OCI-LY7 (cell line): Measurements from ENCODE around the gene H1-8.

ENCODE experiments used
- EZH2phosphoT487 ChIP-seq: fragments of 200-600 bp; sonication (generic); IDR thresholded peaks from 2 replicates; pipeline ENCODE4 v1.6.1; 2018; ENCODE audit warnings: low read depth, borderline replicate concordance, mild to moderate bottlenecking, mixed run types, antibody characterized with exemption, low read length, moderate library complexity, mixed read lengths
- TF ChIP-seq, protein P1 (sequence below): fragments of 200-600 bp; sonication (generic); conservative IDR thresholded peaks from 2 replicates; pipeline ENCODE4 v1.5.1; 2014; ENCODE audit warnings: mild to moderate bottlenecking, antibody characterized with exemption, low read length, moderate library complexity, mixed read lengths

DNA sequence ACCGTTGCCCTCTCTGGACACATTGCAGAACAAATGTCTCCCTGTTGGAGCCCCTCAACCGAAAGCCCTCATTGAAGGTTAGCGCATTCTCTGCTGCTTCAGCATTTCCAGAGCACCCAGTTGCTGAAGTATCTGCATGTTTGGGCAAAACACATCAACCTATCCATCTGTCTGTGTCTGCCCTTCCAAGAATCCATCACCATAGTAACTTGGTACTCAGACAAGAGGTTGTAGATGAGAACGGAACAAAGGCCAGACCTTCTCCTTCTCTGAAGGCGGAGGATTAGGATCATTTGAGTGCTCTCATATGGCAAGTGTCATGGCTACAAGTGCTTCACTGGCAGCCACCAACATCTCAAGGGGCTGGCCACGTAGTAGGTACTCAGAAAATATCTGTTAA, 37.6 kb upstream of the H1-8 start:
- no peak for TF ChIP-seq EZH2phosphoT487
- TF ChIP-seq, protein P1, sequence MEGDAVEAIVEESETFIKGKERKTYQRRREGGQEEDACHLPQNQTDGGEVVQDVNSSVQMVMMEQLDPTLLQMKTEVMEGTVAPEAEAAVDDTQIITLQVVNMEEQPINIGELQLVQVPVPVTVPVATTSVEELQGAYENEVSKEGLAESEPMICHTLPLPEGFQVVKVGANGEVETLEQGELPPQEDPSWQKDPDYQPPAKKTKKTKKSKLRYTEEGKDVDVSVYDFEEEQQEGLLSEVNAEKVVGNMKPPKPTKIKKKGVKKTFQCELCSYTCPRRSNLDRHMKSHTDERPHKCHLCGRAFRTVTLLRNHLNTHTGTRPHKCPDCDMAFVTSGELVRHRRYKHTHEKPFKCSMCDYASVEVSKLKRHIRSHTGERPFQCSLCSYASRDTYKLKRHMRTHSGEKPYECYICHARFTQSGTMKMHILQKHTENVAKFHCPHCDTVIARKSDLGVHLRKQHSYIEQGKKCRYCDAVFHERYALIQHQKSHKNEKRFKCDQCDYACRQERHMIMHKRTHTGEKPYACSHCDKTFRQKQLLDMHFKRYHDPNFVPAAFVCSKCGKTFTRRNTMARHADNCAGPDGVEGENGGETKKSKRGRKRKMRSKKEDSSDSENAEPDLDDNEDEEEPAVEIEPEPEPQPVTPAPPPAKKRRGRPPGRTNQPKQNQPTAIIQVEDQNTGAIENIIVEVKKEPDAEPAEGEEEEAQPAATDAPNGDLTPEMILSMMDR: no peak
